ENCODE measurements around the gene SPATA1.

GRCh38 chr1:84598418-84598817, 92.2 kb downstream of the SPATA1 start:
- TF ChIP-seq CTCF (conservative IDR thresholded peaks at IDR 0.05; ENCODE audit: low read length) (no peak), EZH2phosphoT487 (IDR thresholded peaks at IDR 0.05; ENCODE audit: borderline replicate concordance, low read depth, low read length) (no peak)

Data from OCI-LY7 (cell line).